HG03097 (cell line): Measurements from ENCODE around the gene GRXCR1.

Experiments
- ATAC-seq: cut with Tn5 transposase; IDR thresholded peaks from one replicate; pipeline ENCODE4 v1.9.1; 2021; ENCODE audit not compliant: unreplicated experiment, low FRiP score

The GRXCR1 gene

GRCh38 chr4:42925921-42926320, 33.4 kb downstream of the GRXCR1 start:
- no peak for ATAC-seq

DNA sequence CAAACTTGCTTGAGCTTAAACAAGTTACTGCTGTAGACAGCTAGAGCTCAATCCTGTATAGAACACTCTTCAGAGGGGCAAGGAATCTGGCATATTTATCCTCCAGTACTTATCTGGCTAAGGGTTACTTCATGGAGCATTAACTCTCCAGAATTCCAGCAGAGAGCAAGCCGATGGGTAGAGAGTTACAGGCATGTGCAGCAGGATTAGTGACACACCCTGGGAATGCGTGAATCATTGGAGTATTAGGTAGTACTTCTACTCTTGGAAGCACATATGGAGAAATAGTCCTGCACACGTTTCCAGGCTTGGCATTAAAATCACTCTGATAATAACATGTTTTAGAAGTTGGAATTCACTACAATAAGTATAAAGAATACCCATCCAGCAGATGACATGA, 35.4 kb downstream of the GRXCR1 start:
- no peak for ATAC-seq

DNA sequence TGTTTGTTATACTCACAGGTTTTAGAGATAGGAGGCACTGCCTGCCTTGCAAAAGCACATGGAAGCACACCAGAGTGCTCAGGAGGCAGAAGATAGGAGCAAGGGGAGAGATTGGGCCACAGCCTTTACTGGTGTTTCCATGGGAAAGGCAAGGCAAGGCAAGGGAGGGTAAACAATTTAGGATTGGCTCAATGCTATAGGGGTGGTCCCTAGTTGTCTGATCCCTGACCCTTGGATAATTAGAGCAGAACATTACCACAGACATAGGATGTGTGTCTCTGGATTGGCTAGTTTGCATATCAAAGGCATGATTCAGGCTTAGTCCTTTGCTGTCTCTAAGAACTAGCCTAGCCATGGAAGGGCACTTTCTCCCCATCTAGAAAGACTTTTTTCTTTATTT, 36.1 kb downstream of the GRXCR1 start:
- ATAC-seq: no peak

DNA sequence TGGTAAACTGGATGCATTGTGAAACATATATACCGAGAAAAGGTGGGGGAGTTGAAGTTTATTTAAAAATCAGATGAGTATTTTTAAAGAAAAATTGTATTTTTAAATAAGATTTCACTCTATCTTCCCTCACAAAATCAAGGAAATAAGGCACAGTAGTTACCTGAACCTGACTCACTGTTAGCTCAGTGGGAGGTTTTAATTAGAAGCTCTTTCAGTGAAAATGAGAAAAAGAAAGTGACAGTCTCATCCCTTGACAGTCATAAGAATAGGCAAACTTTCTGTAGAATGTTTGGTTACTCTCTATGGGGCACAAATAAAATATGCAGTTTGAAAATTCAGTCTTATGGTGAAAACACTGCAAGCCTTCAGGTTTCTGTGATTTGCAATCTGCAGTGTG, 49.7 kb downstream of the GRXCR1 start:
- ATAC-seq: no peak

GRCh38 chr4:42945874-42946273, 53.4 kb downstream of the GRXCR1 start:
- ATAC-seq: no peak

- no peak for ATAC-seq
Measured at GRCh38 chr4:42953321-42953720, 60.8 kb downstream of the GRXCR1 start.

DNA sequence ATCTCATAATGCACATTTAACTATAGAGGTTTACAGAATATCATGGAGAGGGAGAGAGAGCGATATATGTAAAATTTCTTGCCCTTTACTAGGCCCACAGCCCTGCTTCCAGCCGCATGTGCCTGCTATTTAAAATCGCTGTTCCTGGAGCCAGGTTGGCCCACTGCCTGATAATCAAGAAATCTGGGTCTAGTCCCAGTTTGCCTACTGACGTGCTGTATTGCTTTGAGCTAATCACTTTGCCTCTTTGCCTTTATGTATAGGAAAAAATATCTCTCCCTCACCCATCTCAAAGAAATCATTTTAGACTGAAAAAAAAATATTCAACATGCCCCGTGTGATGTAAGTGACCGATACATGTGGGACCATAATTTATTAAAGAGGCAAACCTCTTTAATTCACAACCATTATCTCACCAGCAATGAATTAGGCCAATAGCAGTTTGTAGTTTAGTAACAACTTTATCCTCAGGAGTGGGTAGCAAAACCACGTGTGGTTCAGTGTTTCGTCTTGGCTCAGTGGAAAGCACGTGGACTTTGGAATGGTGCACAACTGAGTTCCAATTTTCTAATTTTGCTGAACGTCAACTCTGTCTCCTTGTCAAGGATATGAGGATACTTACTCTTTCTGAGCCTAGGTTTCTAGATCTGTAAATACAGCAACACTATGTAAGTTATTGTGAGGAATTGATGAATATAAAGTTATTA, 62.6 kb downstream of the GRXCR1 start:
- no peak for ATAC-seq

DNA sequence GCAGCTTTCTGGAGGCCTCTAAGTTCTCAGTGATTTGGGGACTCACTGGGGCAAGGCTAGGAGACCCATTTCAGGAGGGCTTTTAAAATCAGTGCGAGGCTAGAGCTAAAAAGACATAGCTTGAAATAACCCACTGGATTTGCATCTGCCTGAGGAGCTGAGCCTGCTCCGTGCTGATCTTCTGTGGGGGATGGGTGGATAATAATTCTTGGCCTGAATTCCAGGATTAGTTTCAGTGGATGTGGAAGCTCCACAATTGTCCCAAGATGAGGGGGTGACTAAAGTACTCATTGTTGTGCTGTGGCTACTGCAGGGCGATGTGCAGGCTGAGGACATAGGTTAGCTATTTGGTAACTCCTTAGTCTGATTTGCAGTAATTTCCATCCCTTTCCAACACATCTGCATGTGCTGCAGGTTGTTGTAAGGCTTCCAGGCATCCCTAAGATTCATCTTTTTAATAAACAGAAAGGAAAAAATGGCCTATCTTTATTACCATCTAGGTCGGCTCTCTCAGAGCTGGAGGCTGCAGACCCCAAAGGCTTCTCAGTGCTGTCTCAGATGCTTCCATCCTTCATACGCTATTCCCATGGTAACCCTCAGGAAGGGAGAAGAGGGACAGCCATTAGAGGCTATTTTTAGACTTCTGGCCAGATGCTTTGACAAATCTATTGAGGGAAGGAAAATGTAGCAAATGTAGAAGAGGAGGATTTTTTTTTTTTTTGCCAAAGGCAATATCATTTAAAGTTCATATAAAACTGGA, 63.4 kb downstream of the GRXCR1 start:
- ATAC-seq: no peak

DNA sequence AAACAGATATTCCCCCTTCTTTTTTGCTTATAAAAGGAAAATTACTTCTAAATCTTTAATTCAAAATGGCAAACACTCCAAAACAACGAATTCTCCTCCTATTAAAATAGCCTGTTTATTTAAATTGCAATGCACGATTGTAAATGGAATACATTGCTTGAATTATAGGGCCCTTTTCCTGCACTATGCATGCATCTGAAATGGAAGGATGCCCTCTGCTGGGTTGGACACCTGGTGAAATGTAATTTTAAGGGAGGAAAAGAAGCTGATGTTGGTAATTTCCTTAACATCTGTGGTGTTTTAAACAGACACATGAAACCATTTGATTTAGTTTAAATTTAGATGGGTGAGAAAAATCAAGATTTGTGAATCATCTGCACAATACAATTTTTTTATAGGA, 72.8 kb downstream of the GRXCR1 start:
- ATAC-seq: no peak

GRCh38 chr4:42985976-42986375, 93.5 kb downstream of the GRXCR1 start:
- no peak for ATAC-seq

DNA sequence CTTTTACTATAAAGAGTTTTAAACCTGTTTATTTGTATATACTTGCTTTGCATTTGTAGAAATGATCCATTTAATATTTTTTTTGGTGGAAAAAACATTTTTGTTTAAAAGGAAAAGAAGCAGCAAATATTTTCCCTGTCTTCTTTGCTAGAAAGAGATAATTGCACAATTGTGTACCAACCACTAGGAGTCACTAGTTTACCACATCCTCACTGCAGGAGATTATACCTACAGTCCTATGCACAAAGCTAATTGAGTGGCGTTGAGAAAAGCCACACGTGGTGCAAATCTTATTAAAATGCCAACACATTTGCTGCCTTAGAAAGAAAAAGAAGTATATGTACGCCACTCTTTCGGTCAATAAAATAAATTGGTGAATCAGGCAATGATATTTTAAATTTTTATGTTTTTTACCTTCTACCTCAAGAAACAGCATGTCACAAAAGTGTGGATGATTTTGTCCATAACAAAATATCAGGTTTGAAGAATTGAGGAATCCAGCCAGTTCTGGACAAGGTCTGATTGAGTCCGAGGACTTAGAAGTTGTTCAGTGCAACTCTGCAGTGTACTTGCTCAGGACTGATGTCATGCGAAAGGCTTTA, 102.9 kb downstream of the GRXCR1 start:
- peak; percentile 76 for ATAC-seq

GRCh38 chr4:43008793-43009192, 116.3 kb downstream of the GRXCR1 start:
- no peak for ATAC-seq

DNA sequence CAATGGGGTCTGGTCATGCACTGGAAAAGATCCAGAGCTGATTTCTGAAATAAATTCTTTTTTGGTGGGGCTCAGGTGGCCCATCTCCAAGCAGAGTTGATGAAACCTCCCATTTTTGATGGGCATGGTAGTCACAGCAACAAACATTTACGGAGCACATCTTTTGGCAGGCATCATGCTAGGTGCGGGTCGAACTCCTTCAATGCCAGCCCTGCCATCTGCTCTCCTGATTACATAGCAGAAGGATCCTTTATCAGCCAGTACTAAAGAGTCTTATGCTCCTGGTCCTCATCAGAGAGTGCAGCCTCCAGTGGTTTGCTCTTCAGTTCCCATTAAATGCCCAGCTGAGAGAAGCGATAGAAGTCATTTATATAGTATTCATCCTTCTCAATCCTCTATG, 121.7 kb downstream of the GRXCR1 start:
- no peak for ATAC-seq

GRCh38 chr4:43041632-43042031, 149.1 kb downstream of the GRXCR1 start:
- ATAC-seq: no peak

GRCh38 chr4:43047058-43047457, 154.5 kb downstream of the GRXCR1 start:
- no peak for ATAC-seq

GRCh38 chr4:43048570-43048969, 156.1 kb downstream of the GRXCR1 start:
- ATAC-seq: no peak

GRCh38 chr4:43049326-43049725, 156.8 kb downstream of the GRXCR1 start:
- ATAC-seq: no peak

- no peak for ATAC-seq
Measured at GRCh38 chr4:43066415-43066814, 173.9 kb downstream of the GRXCR1 start.

DNA sequence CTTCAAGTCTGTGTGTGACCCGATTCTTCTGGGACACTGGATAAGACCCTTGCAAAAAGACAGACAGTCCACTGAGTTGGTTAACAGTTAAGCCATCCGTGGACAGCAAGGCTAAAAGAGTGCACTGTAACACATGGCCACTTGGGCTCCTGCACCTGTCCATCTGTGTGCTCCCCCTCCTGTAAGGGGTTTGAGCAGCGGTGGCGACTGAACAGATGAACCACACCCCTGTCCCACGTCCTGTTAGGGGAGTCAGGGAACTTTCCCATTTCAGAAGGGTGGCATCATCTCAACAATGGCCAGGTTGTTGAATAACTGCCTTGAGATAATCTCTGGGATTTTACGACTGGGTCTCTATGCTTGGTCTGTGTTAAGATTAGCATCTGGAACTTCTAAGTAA, 178.6 kb downstream of the GRXCR1 start:
- no peak for ATAC-seq
